ENCODE data around the gene SPINK6. TPM values are rescaled to one million over a fixed set of nuclear protein-coding genes. Genes with fewer than 3 reads are reported as not detected.

Gene SPINK6
- total and polyA plus RNA-seq, 2 of the 4 experiments (the other 2 are of a cell fraction) = not detected

DNA sequence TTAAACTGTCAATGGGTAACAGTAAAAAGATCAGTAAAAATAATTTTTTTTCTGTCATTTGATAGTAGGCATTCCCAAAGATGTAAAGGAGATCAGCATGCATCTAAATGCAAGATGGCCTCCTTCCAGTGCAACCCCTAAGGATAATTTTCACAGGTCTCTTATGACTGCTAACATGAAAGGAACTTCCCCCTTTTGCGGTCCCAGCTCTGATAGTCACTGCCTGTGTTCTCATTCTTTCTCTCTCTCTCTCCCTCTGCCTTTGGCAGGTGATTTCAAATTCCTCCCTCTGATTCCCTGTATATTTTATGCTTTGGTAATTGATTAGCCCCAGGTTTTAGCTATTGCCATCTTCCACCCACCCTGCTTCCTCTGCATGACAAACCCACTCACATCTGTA lies 25.6 kb upstream of the SPINK6 start:
- no peak overlapping the region for H2AFZ ChIP-seq (replicated peaks; ENCODE audit: low read length, poor library complexity)
- H4K8ac ChIP-seq (ENCODE audit: low read depth in 2 of 2, low read length in 2 of 2) = no peak overlapping the region
- H3K9ac ChIP-seq (ENCODE audit: low read depth, low read length) = no peak overlapping the region
- no peaks in the 10 kb centered on the region for H3K4me1 ChIP-seq (ENCODE audit: control insufficient read depth, insufficient read depth, low read length)
- H3K56ac ChIP-seq (ENCODE audit: extremely low read depth, insufficient read depth, low read length) = no peak overlapping the region
- no CpG with 5 or more reads among the region's 1 CpG for WGBS, 2 experiments (ENCODE audit: extremely low coverage in 2 of 2, insufficient read length in 1 of 2)
- H3K18ac ChIP-seq (ENCODE audit: low read depth, low read length) = no peak overlapping the region
- no peak overlapping the region for H2AK5ac ChIP-seq (ENCODE audit: low read depth, low read length)
- H3K9me3 ChIP-seq (ENCODE audit: control insufficient read depth, insufficient read depth, low read length) = no peaks in the 10 kb centered on the region
- H3K27ac ChIP-seq (ENCODE audit: insufficient read depth, low read length) = no peak overlapping the region
- H2BK5ac ChIP-seq (ENCODE audit: low read depth, low read length, poor library complexity, severe bottlenecking) = no peak overlapping the region
- no peak overlapping the region for H3K23ac ChIP-seq (ENCODE audit: low read depth, low read length)
- H3K4me2 ChIP-seq (ENCODE audit: low read depth, low read length) = no peak overlapping the region
- DNase-seq = no peak
- H2BK120ac ChIP-seq (ENCODE audit: low read depth, low read length) = no peak overlapping the region
- no peak overlapping the region for H2BK20ac ChIP-seq (ENCODE audit: low read depth, low read length)
- no peak overlapping the region for H4K91ac ChIP-seq (ENCODE audit: insufficient read depth, low read depth, low read length)
- H3K36me3 ChIP-seq (ENCODE audit: control insufficient read depth, insufficient read depth, low read length) = no peaks in the 10 kb centered on the region
- dilution Hi-C loops (cut with HindIII; ENCODE audit: low sequenced_read_pairs, unreplicated experiment) = no loop called here
- no peak for TF ChIP-seq BHLHE40 (IDR thresholded peaks at IDR 0.05; ENCODE audit: low read depth, low read length)
- TF ChIP-seq, protein P1, sequence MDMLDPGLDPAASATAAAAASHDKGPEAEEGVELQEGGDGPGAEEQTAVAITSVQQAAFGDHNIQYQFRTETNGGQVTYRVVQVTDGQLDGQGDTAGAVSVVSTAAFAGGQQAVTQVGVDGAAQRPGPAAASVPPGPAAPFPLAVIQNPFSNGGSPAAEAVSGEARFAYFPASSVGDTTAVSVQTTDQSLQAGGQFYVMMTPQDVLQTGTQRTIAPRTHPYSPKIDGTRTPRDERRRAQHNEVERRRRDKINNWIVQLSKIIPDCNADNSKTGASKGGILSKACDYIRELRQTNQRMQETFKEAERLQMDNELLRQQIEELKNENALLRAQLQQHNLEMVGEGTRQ (IDR thresholded peaks at IDR 0.05; ENCODE audit: low read depth, low read length) = no peak
- no peak for TF ChIP-seq NFE2L2 (IDR thresholded peaks at IDR 0.05; ENCODE audit: low read depth, low read length)
- no peak for TF ChIP-seq CEBPB (IDR thresholded peaks at IDR 0.05; ENCODE audit: low read depth, low read length)
- TF ChIP-seq, protein P2, sequence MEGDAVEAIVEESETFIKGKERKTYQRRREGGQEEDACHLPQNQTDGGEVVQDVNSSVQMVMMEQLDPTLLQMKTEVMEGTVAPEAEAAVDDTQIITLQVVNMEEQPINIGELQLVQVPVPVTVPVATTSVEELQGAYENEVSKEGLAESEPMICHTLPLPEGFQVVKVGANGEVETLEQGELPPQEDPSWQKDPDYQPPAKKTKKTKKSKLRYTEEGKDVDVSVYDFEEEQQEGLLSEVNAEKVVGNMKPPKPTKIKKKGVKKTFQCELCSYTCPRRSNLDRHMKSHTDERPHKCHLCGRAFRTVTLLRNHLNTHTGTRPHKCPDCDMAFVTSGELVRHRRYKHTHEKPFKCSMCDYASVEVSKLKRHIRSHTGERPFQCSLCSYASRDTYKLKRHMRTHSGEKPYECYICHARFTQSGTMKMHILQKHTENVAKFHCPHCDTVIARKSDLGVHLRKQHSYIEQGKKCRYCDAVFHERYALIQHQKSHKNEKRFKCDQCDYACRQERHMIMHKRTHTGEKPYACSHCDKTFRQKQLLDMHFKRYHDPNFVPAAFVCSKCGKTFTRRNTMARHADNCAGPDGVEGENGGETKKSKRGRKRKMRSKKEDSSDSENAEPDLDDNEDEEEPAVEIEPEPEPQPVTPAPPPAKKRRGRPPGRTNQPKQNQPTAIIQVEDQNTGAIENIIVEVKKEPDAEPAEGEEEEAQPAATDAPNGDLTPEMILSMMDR (conservative IDR thresholded peaks at IDR 0.05; ENCODE audit: low read depth, low read length) = no peak
- TF ChIP-seq RFX5 (IDR thresholded peaks at IDR 0.05; ENCODE audit: low read depth, low read length) = no peak
- TF ChIP-seq RAD21 (IDR thresholded peaks at IDR 0.05; ENCODE audit: low read length) = no peak
- no peak for TF ChIP-seq RCOR1 (IDR thresholded peaks at IDR 0.05; ENCODE audit: insufficient replicate concordance, low read length)
- TF ChIP-seq MXI1 (IDR thresholded peaks at IDR 0.05; ENCODE audit: borderline replicate concordance, low read depth, low read length) = no peak
- no peak for TF ChIP-seq FOS (IDR thresholded peaks at IDR 0.05; ENCODE audit: low read depth, low read length)
- TF ChIP-seq MAFK (IDR thresholded peaks at IDR 0.05; ENCODE audit: low read depth, low read length) = no peak
- H2AK9ac ChIP-seq (replicated peaks; ENCODE audit: low read depth, low read length, poor library complexity) = no peak overlapping the region
- no peaks in the 10 kb centered on the region for H3K79me1 ChIP-seq (ENCODE audit: low read depth in 1 of 2, low read length in 2 of 2)
- no TSS peak for BruUV-seq (replicated peaks)
- no peak overlapping the region for H2BK15ac ChIP-seq (ENCODE audit: low read depth, low read length)
- H4K5ac ChIP-seq (ENCODE audit: low read depth, low read length) = no peak overlapping the region
- intact Hi-C loops (cut with micrococcal nuclease) = loop anchor here (5.0 kb wide), 1 partner anchor 935 kb away; no protein-coding TSS in a partner anchor
- no peak overlapping the region for H3K4me3 ChIP-seq (ENCODE audit: insufficient read depth, low read depth, low read length)
- no peak overlapping the region for H3K4ac ChIP-seq (ENCODE audit: low read depth, low read length)
- H3K14ac ChIP-seq (replicated peaks; ENCODE audit: low read depth, low read length) = no peak overlapping the region
- H3K27me3 ChIP-seq (ENCODE audit: control insufficient read depth, insufficient read depth, low read length) = no peaks in the 10 kb centered on the region
- ChIA-PET CTCF (no interaction called here), POLR2A (ENCODE audit: unreplicated experiment) (no interaction called here)
- in situ Hi-C loops (cut with MboI; ENCODE audit: low sequenced_read_pairs) = loop anchor here (5.0 to 25.0 kb wide), 3 partner anchors 198 to 860 kb away; no protein-coding TSS in a partner anchor
- no peaks in the 10 kb centered on the region for H4K20me1 ChIP-seq (ENCODE audit: insufficient read depth, low read length)
- no peaks in the 10 kb centered on the region for H3K9me1 ChIP-seq (ENCODE audit: insufficient read depth, low read length)
- ATAC-seq (ENCODE audit: low read depth) = no peak

Measured in IMR-90 (cell line).